IMR-90 (cell line): ENCODE measurements around the gene NT5C3B. TPM values are rescaled to one million over a fixed set of nuclear protein-coding genes. Genes with fewer than 3 reads are reported as not detected.

Experiments
- ATAC-seq: fragments of 200-7000 bp; cut with Tn5 transposase; 2 replicates; pipeline ENCODE4 v1.9.1; 2020; ENCODE audit warnings: low read depth, mild to moderate bottlenecking, moderate library complexity
- BruUV-seq: library from RNA; stranded (reverse); fragments of 400-500 nt; replicated peaks from 2 replicates; lab custom pipeline; 2021; lab: Mats Ljungman, UMichigan
- CTCF ChIA-PET: fragments of 300-600 bp; formaldehyde crosslinking; extraction: SDS; loops from one replicate; lab custom pipeline; 2021; ENCODE audit warnings: antibody characterized with exemption; lab: Yijun Ruan, JAX
- POLR2A ChIA-PET: fragments of 300-600 bp; sonication (Branson Sonifier 250); formaldehyde crosslinking; loops from one replicate; lab custom pipeline; 2022; ENCODE audit warnings: antibody characterized with exemption; ENCODE audit not compliant: unreplicated experiment; lab: Charles Lee
- DNase-seq: peaks from one replicate; pipeline ENCODE4 v3.0.0; 2013
- H2AFZ ChIP-seq: replicated peaks from 2 replicates; pipeline ENCODE3; 2013; ENCODE audit warnings: low read length, mild to moderate bottlenecking; ENCODE audit not compliant: poor library complexity
- H2AK5ac ChIP-seq: 2 replicates; pipeline ENCODE4 v1.6.1; 2013; ENCODE audit warnings: low read depth, low read length, inconsistent platforms
- H2AK9ac ChIP-seq: replicated peaks from 2 replicates; pipeline ENCODE3; 2013; ENCODE audit warnings: mild to moderate bottlenecking, low read depth, low read length, moderate library complexity; ENCODE audit not compliant: poor library complexity
- H2BK120ac ChIP-seq: 2 replicates; pipeline ENCODE4 v1.6.1; 2013; ENCODE audit warnings: low read depth, low read length, inconsistent platforms
- H2BK15ac ChIP-seq: 3 replicates; pipeline ENCODE4 v1.6.1; 2013; ENCODE audit warnings: low read depth, low read length, inconsistent platforms
- H2BK20ac ChIP-seq: 2 replicates; pipeline ENCODE4 v1.6.1; 2013; ENCODE audit warnings: low read depth, mild to moderate bottlenecking, inconsistent platforms, low read length, moderate library complexity
- H2BK5ac ChIP-seq: 2 replicates; pipeline ENCODE4 v1.6.1; 2013; ENCODE audit warnings: mild to moderate bottlenecking, low read depth, low read length, inconsistent platforms; ENCODE audit not compliant: poor library complexity, severe bottlenecking
- H3K14ac ChIP-seq: replicated peaks from 2 replicates; pipeline ENCODE4 v1.6.1; 2013; ENCODE audit warnings: low read depth, low read length, inconsistent platforms
- H3K18ac ChIP-seq: 2 replicates; pipeline ENCODE4 v1.6.1; 2013; ENCODE audit warnings: low read depth, low read length, control low read depth
- H3K23ac ChIP-seq: 2 replicates; pipeline ENCODE4 v1.6.1; 2013; ENCODE audit warnings: low read depth, low read length, inconsistent platforms
- H3K27ac ChIP-seq: 2 replicates; pipeline ENCODE4 v1.5.1; 2013; ENCODE audit warnings: mild to moderate bottlenecking, control low read depth, low read length; ENCODE audit not compliant: insufficient read depth
- H3K27me3 ChIP-seq: 2 replicates; pipeline ENCODE4 v1.6.1; 2013; ENCODE audit warnings: low read length; ENCODE audit not compliant: control insufficient read depth, insufficient read depth
- H3K36me3 ChIP-seq: 2 replicates; pipeline ENCODE4 v1.6.1; 2013; ENCODE audit warnings: low read length, mixed read lengths; ENCODE audit not compliant: control insufficient read depth, insufficient read depth
- H3K4ac ChIP-seq: 2 replicates; pipeline ENCODE4 v1.6.1; 2013; ENCODE audit warnings: low read depth, low read length, inconsistent platforms
- H3K4me1 ChIP-seq: 2 replicates; pipeline ENCODE4 v1.6.1; 2013; ENCODE audit warnings: low read length, mixed read lengths; ENCODE audit not compliant: control insufficient read depth, insufficient read depth
- H3K4me2 ChIP-seq: 2 replicates; pipeline ENCODE4 v1.6.1; 2013; ENCODE audit warnings: low read depth, mild to moderate bottlenecking, control low read depth, low read length, moderate library complexity
- H3K4me3 ChIP-seq: 2 replicates; pipeline ENCODE4 v1.5.1; 2013; ENCODE audit warnings: low read depth, mild to moderate bottlenecking, control low read depth, low read length, moderate library complexity; ENCODE audit not compliant: insufficient read depth
- H3K56ac ChIP-seq: 2 replicates; pipeline ENCODE4 v1.6.1; 2013; ENCODE audit warnings: low read length, inconsistent platforms; ENCODE audit not compliant: insufficient read depth; ENCODE audit errors: extremely low read depth
- H3K79me1 ChIP-seq, 2 experiments: 2 replicates each; pipeline ENCODE4 v1.6.1; 2013; ENCODE audit warnings: low read length in 2 of 2, inconsistent platforms in 1 of 2, low read depth in 1 of 2
- H3K9ac ChIP-seq: 2 replicates; pipeline ENCODE4 v1.6.1; 2013; ENCODE audit warnings: low read depth, low read length, control low read depth
- H3K9me1 ChIP-seq: 2 replicates; pipeline ENCODE4 v1.6.1; 2013; ENCODE audit warnings: low read length, inconsistent platforms; ENCODE audit not compliant: insufficient read depth
- H3K9me3 ChIP-seq: 2 replicates; pipeline ENCODE4 v1.6.1; 2013; ENCODE audit warnings: low read length; ENCODE audit not compliant: control insufficient read depth, insufficient read depth
- H4K20me1 ChIP-seq: 2 replicates; pipeline ENCODE4 v1.6.1; 2013; ENCODE audit warnings: low read length, inconsistent platforms; ENCODE audit not compliant: insufficient read depth
- H4K5ac ChIP-seq: 2 replicates; pipeline ENCODE4 v1.6.1; 2013; ENCODE audit warnings: mild to moderate bottlenecking, low read depth, low read length, control low read depth
- H4K8ac ChIP-seq, 2 experiments: 2 replicates each; pipeline ENCODE4 v1.6.1; 2013; ENCODE audit warnings: low read depth in 2 of 2, low read length in 2 of 2, control low read depth in 1 of 2, inconsistent platforms in 1 of 2
- H4K91ac ChIP-seq: 2 replicates; pipeline ENCODE4 v1.6.1; 2013; ENCODE audit warnings: low read depth, low read length, inconsistent platforms; ENCODE audit not compliant: insufficient read depth
- BHLHE40 ChIP-seq: fragments of 150-350 bp; IDR thresholded peaks from 2 replicates; pipeline ENCODE4 v1.6.1; 2016; ENCODE audit warnings: mild to moderate bottlenecking, low read depth, low read length
- CEBPB ChIP-seq: IDR thresholded peaks from 2 replicates; pipeline ENCODE4 v1.6.1; 2012; ENCODE audit warnings: low read depth, low read length, improper control_type of control experiment
- FOS ChIP-seq: fragments of 150-350 bp; IDR thresholded peaks from 2 replicates; pipeline ENCODE4 v1.6.1; 2016; ENCODE audit warnings: low read depth, low read length
- MAZ ChIP-seq: IDR thresholded peaks from 2 replicates; pipeline ENCODE4 v1.6.1; 2012; ENCODE audit warnings: low read depth, mild to moderate bottlenecking, low read length, improper control_type of control experiment, moderate library complexity, borderline replicate concordance
- MXI1 ChIP-seq: IDR thresholded peaks from 2 replicates; pipeline ENCODE4 v1.6.1; 2012; ENCODE audit warnings: low read depth, mild to moderate bottlenecking, low read length, moderate library complexity, borderline replicate concordance
- NFE2L2 ChIP-seq: fragments of 150-350 bp; IDR thresholded peaks from 2 replicates; pipeline ENCODE4 v1.6.1; 2016; ENCODE audit warnings: low read depth, mild to moderate bottlenecking, low read length
- POLR2A ChIP-seq: IDR thresholded peaks from 2 replicates; pipeline ENCODE4 v1.6.1; 2012; ENCODE audit warnings: mild to moderate bottlenecking, low read depth, low read length
- RCOR1 ChIP-seq: IDR thresholded peaks from 2 replicates; pipeline ENCODE4 v1.6.1; 2012; ENCODE audit warnings: mild to moderate bottlenecking, low read length, improper control_type of control experiment; ENCODE audit not compliant: insufficient replicate concordance
- RFX5 ChIP-seq: IDR thresholded peaks from 2 replicates; pipeline ENCODE4 v1.8.0; 2012; ENCODE audit warnings: low read depth, mild to moderate bottlenecking, low read length, moderate library complexity
- SMC3 ChIP-seq: fragments of 150-350 bp; IDR thresholded peaks from 2 replicates; pipeline ENCODE4 v1.6.1; 2016; ENCODE audit warnings: low read depth, mild to moderate bottlenecking, antibody characterized with exemption, low read length, moderate library complexity
- whole genome bisulfite sequencing, 2 experiments: methylation state at CpG; one replicate each; pipeline versions ENCODE4 v1.1.5 to v1.1.7; 2013; ENCODE audit warnings: missing lambda C conversion rate in 2 of 2; ENCODE audit not compliant: insufficient read length in 1 of 2; ENCODE audit errors: extremely low coverage in 2 of 2; 5-methylcytosine and 5-hydroxymethylcytosine counted together
- dilution Hi-C: fragments of 300-500 bp; cut with HindIII; formaldehyde crosslinking; loops from one replicate; pipeline ENCODE4 v1.14.3; 2018; ENCODE audit warnings: low sequenced_read_pairs; ENCODE audit not compliant: unreplicated experiment
- in situ Hi-C: fragments of 300-500 bp; cut with MboI; formaldehyde crosslinking; loops from 3 replicates; pipeline ENCODE4 v1.14.3; 2019; ENCODE audit warnings: low sequenced_read_pairs, inconsistent platforms, mixed read lengths
- intact Hi-C: fragments of 100-400 bp; cut with micrococcal nuclease; formaldehyde crosslinking; loops from 2 replicates; pipeline ENCODE4 v1.10.0; 2022
- polyA plus RNA-seq, 3 experiments: library from polyadenylated mRNA; depleted of rRNA; stranded (reverse); fragments of >200 nt; gene quantifications; 2 replicates each; pipeline ENCODE4 v1.2.3, GENCODE V29; 2012; ENCODE audit warnings: low replicate concordance in 1 of 3
- total RNA-seq: library from RNA; depleted of rRNA; stranded (reverse); fragments of >200 nt; gene quantifications from 2 replicates; pipeline ENCODE4 v1.2.3, GENCODE V29; 2012
- TF ChIP-seq, protein P1 (sequence below): fragments of 150-350 bp; IDR thresholded peaks from 2 replicates; pipeline ENCODE4 v1.6.1; 2016; ENCODE audit warnings: low read depth, mild to moderate bottlenecking, low read length, moderate library complexity, borderline replicate concordance
- TF ChIP-seq, protein P2 (sequence below): fragments of 150-350 bp; IDR thresholded peaks from 2 replicates; pipeline ENCODE4 v1.6.1; 2017; ENCODE audit warnings: mild to moderate bottlenecking, antibody characterized with exemption, low read length, low read depth

NT5C3B gene
- total and polyA plus RNA-seq, 2 of the 4 experiments (the other 2 are of a cell fraction), result 59.9 to 92.7 TPM

DNA sequence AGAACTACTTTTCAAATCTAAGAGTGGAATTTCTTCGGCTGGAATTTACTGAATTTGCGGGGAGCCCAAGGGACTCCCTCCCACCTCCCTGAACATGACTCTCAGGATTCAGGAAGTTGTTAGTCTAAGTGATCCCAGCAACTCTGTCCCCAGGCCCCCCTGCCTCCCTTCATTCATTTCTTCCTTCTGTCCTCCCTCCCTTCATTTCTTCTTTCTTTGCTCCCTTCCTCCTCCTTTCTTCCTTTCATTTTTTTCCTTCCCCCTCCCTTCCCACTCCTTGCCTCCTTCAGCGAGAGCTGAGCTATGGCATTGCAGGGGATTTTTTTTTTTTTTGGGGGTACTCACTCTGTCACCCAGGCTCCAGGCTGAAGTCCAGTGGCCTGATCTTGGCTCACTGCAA is 38.7 kb downstream of the NT5C3B start:
- Histone ChIP-seq H2BK120ac (no peak overlapping the region), H3K14ac (no peak overlapping the region), H3K9ac (no peak overlapping the region), H3K4ac (no peak overlapping the region), H2AK9ac (no peak overlapping the region), H3K27ac (no peak overlapping the region), H3K4me2 (no peak overlapping the region), H3K79me1 (no peaks in the 10 kb centered on the region; a peak in 1 of 4 replicates), H4K20me1 (no peaks in the 10 kb centered on the region), H2AFZ (no peak overlapping the region), H4K5ac (no peak overlapping the region), H2AK5ac (peak overlapping the region; percentile 7; the same call in 1 of the 2 replicates), H2BK5ac (no peak overlapping the region), H2BK15ac (no peak overlapping the region), H4K91ac (no peak overlapping the region), H3K4me1 (peaks cover 32% of the 10 kb centered on the region), H2BK20ac (no peak overlapping the region), H3K36me3 (peaks cover 2% of the 10 kb centered on the region; the same call in 1 of the 2 replicates), H3K18ac (no peak overlapping the region), H3K27me3 (no peaks in the 10 kb centered on the region), H3K23ac (no peak overlapping the region), H3K4me3 (no peak overlapping the region), H3K9me1 (peaks cover 8% of the 10 kb centered on the region), H4K8ac (no peak overlapping the region), H3K9me3 (no peaks in the 10 kb centered on the region), H3K56ac (no peak overlapping the region)
- no peak for ATAC-seq
- ChIA-PET POLR2A (no interaction called here), CTCF (interaction anchor here (0.6 kb wide), 1 partner anchor 113 kb away, joined by 4 read pairs; no protein-coding TSS in a partner anchor)
- TF ChIP-seq, protein P1, sequence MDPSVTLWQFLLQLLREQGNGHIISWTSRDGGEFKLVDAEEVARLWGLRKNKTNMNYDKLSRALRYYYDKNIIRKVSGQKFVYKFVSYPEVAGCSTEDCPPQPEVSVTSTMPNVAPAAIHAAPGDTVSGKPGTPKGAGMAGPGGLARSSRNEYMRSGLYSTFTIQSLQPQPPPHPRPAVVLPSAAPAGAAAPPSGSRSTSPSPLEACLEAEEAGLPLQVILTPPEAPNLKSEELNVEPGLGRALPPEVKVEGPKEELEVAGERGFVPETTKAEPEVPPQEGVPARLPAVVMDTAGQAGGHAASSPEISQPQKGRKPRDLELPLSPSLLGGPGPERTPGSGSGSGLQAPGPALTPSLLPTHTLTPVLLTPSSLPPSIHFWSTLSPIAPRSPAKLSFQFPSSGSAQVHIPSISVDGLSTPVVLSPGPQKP, result no peak
- TF ChIP-seq SMC3 (no peak), POLR2A (no peak), CEBPB (no peak), MXI1 (no peak), RFX5 (no peak), RCOR1 (no peak), MAZ (no peak), NFE2L2 (no peak), FOS (no peak), BHLHE40 (no peak)
- TF ChIP-seq, protein P2, sequence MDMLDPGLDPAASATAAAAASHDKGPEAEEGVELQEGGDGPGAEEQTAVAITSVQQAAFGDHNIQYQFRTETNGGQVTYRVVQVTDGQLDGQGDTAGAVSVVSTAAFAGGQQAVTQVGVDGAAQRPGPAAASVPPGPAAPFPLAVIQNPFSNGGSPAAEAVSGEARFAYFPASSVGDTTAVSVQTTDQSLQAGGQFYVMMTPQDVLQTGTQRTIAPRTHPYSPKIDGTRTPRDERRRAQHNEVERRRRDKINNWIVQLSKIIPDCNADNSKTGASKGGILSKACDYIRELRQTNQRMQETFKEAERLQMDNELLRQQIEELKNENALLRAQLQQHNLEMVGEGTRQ, result no peak
- dilution Hi-C loops, result no loop called here
- WGBS, 2 experiments, result 89% methylated on average over 2 of the region's 3 CpGs; no CpG with 5 or more reads in 1 of the 2 experiments
- no peak for DNase-seq
- no TSS peak for BruUV-seq
- intact Hi-C loops, result no loop called here
- in situ Hi-C loops, result no loop called here
